ENCODE results near the gene RC3H2.

GRCh38 chr9:122888480-122888879, 16.7 kb downstream of the RC3H2 start:
- TF ChIP-seq FOXK2 (IDR thresholded peaks at IDR 0.05) = no peak
- TF ChIP-seq CBX2 (IDR thresholded peaks at IDR 0.05; ENCODE audit: low read depth, low read length) = no peak
- TF ChIP-seq CBX2 (CRISPR knock-in tag; IDR thresholded peaks at IDR 0.05; ENCODE audit: low read depth) = no peak
- no peak for TF ChIP-seq ZBTB40 (IDR thresholded peaks at IDR 0.05)
- no peak for TF ChIP-seq ZBTB40 (CRISPR knock-in tag; IDR thresholded peaks at IDR 0.05)
- TF ChIP-seq POLR2AphosphoS5 (IDR thresholded peaks at IDR 0.05; ENCODE audit: low read depth, low read length) = no peak
- no peak for TF ChIP-seq THAP8 (CRISPR knock-in tag; IDR thresholded peaks at IDR 0.05; ENCODE audit: borderline replicate concordance)
- TF ChIP-seq UBTF (CRISPR knock-in tag; IDR thresholded peaks at IDR 0.05) = no peak
- no peak for TF ChIP-seq CTCF (CRISPR knock-in tag; IDR thresholded peaks at IDR 0.05)
- no peak for TF ChIP-seq JUND (CRISPR knock-in tag; IDR thresholded peaks at IDR 0.05)
- no peak for TF ChIP-seq SRSF4 (IDR thresholded peaks at IDR 0.05; ENCODE audit: low read depth, low read length, poor library complexity, severe bottlenecking)
- TF ChIP-seq EP300 (IDR thresholded peaks at IDR 0.05; ENCODE audit: low read depth in 2 of 2, low read length in 2 of 2) = no peak
- no peak for TF ChIP-seq EP300 (CRISPR knock-in tag; IDR thresholded peaks at IDR 0.05; ENCODE audit: borderline replicate concordance)
- no peak for TF ChIP-seq EZH2 (conservative IDR thresholded peaks at IDR 0.05; ENCODE audit: low read depth, low read length)
- no peak for TF ChIP-seq ZNF678 (CRISPR knock-in tag; IDR thresholded peaks at IDR 0.05)
